Stomach (tissue), 9 donors: Measurements from ENCODE around the gene ATP5ME. TPM values are rescaled to one million over a fixed set of nuclear protein-coding genes. Genes with fewer than 3 reads are reported as not detected.

Source experiments
- DNase-seq, 2 donors: peaks; one replicate each; pipeline versions ENCODE4 v3.0.0 to v3.0.0-alpha.2; 2013 to 2019
- H3K27ac ChIP-seq, 5 donors: fragments of 200-600 bp in 4 of 5; sonication (generic) in 4 of 5; one replicate each; pipeline ENCODE4 v1.5.1; 2013 to 2019; ENCODE audit warnings: mild to moderate bottlenecking in 1 of 5, moderate library complexity in 1 of 5
- H3K27me3 ChIP-seq, 3 donors: fragments of 200-600 bp; sonication (generic); one replicate each; pipeline ENCODE4 v1.5.1; 2017 to 2019; ENCODE audit warnings: mixed run types in 1 of 3
- H3K36me3 ChIP-seq, 4 donors: fragments of 200-600 bp; sonication (generic); 1 replicate in 3 of 4; 2 replicates in 1 of 4; pipeline ENCODE4 v1.5.1; 2016 to 2019
- H3K4me1 ChIP-seq, 4 donors: fragments of 200-600 bp; sonication (generic); one replicate each; pipeline ENCODE4 v1.5.1; 2016 to 2019
- H3K4me3 ChIP-seq, 4 donors: fragments of 200-600 bp; sonication (generic) in 3 of 4; one replicate each; pipeline ENCODE4 v1.5.1; 2016 to 2019; ENCODE audit warnings: mild to moderate bottlenecking in 1 of 4
- H3K9me3 ChIP-seq, 4 donors: fragments of 200-600 bp; sonication (generic); one replicate each; pipeline ENCODE4 v1.5.1; 2016 to 2019
- EP300 ChIP-seq: sonication (generic); formaldehyde crosslinking; IDR thresholded peaks from one replicate; pipeline ENCODE4 v1.6.1; 2017; ENCODE audit warnings: antibody characterized with exemption
- POLR2A ChIP-seq, 4 donors: fragments of 450-650 bp; IDR thresholded peaks; one replicate each; pipeline ENCODE4 v1.6.1; 2016; ENCODE audit warnings: antibody characterized with exemption in 4 of 4, control low read depth in 2 of 4, mild to moderate bottlenecking in 1 of 4, moderate library complexity in 1 of 4
- POLR2AphosphoS5 ChIP-seq, 3 donors: sonication (generic); formaldehyde crosslinking; IDR thresholded peaks; one replicate each; pipeline ENCODE4 v1.6.1; 2016; ENCODE audit warnings: antibody characterized with exemption in 3 of 3
- WGBS, 5 donors: extraction: QIAGEN DNeasy Blood & Tissue Kit in 3 of 5; methylation state at CpG; one replicate each; pipeline versions ENCODE4 v1.1.5 to v1.1.7; 2013 to 2018; 5-methylcytosine and 5-hydroxymethylcytosine counted together
- intact Hi-C: fragments of 100-400 bp; cut with DNase I; formaldehyde crosslinking; loops from one replicate; pipeline ENCODE4 v1.15.1; 2023; ENCODE audit warnings: low total_unique reads
- polyA plus RNA-seq, 3 donors: library from polyadenylated mRNA; stranded (reverse); fragments of 200-250 nt; gene quantifications; one replicate each; pipeline ENCODE4 v1.2.3, GENCODE V29; 2013
- total RNA-seq, 5 donors: library from RNA; depleted of rRNA; stranded (reverse); fragments of >200 nt; gene quantifications; one replicate each; pipeline versions ENCODE4 v1.1.0 to v1.2.3, GENCODE V29; 2014 to 2016
- TF ChIP-seq, protein P1 (sequence below), 7 experiments: fragments of 450-650 bp in 4 of 7; fragments of 200-600 bp in 3 of 7; sonication (generic) in 3 of 7; IDR thresholded peaks; one replicate each; pipeline ENCODE4 v1.5.1; 2016 to 2019; ENCODE audit warnings: antibody characterized with exemption in 7 of 7, control low read depth in 2 of 7, mild to moderate bottlenecking in 1 of 7
- donor health status: healthy with polysubstance abuse.
- donor health status: Bipolar disorder and iron deficiency.
- donor health status: healthy.

Gene ATP5ME
- total and polyA plus RNA-seq, 8 donors = 8.0 to 876 (median 471) TPM

DNA sequence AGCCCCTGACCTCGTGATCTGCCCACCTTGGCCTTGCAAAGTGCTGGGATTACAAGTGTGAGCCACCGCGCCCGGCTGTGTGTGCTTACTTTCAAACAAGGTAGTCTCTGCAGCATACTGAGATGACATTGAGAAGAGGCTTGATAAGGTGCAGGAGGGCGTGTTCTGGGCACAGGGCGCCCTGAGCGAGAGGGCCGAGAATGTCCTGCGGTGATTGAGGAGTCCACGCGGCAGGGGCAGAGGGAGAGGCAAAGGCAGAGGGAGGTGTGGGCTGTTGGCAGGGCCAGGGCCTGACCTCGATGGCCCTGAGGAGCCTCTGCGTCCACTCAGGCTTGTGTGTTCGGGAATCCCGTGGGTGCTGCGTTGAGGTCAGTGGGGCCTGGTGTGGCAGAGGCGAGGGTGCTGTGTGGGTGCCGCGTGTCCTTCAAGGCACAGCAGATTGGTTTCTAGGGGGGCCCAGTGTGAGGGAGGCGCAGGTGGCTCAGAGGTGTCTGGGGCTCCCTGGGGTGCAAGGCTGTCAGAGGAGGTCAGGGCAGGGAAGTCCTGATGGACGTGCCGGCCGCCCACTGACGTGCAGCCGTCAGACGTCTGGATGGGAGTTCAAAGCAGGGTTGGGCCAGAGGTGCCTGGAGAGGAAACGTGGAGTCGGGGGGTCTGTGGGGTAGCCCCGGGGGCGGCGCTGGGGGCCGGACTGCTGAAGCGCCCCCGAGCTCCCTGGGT lies 43.7 kb upstream of the ATP5ME start:
- Histone ChIP-seq H3K27me3 (no peaks in the 10 kb centered on the region), H3K4me3 (no peak overlapping the region), H3K27ac (no peak overlapping the region), H3K36me3 (peaks cover 0 to 29% (median 21%) of the 10 kb centered on the region in 4 donors), H3K9me3 (no peaks in the 10 kb centered on the region), H3K4me1 (peaks cover 5 to 51% (median 21%) of the 10 kb centered on the region in 4 donors)
- WGBS, 5 donors = 71 to 81% (median 75%) methylated on average over 30 to 34 of the region's 34 CpGs
- DNase-seq = peak in 1 of 2 donors; percentile 36
- intact Hi-C loops = no loop called here
- TF ChIP-seq POLR2AphosphoS5 (IDR thresholded peaks at IDR 0.05) = no peak

DNA sequence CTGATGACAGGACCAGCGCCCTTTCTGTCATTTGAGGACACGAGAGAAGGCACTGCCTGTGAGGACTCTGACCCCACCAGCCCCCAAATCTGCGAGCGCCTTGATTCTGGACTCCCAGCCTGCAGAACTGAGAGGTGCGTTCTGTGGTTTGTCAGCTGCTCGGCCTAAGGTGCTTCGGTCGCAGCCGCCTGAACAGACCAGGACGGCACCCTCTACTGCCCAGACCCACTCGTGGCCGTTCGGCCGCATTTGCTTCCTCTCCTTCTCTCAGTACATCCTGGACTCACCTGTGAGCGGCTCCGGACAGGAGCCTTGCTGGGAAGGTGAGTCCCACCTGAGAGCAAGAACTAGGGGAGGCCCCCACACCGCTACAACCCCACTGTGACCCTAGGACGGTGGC lies 40.0 kb upstream of the ATP5ME start:
- intact Hi-C loops = no loop called here
- no peaks in the 10 kb centered on the region for H3K9me3 ChIP-seq
- no peaks in the 10 kb centered on the region for H3K27me3 ChIP-seq
- peaks cover 0 to 28% (median 12%) of the 10 kb centered on the region in 4 donors for H3K36me3 ChIP-seq
- WGBS, 5 donors = 81 to 94% (median 90%) methylated on average over 7 to 18 of the region's 18 CpGs
- H3K4me3 ChIP-seq = no peak overlapping the region
- TF ChIP-seq POLR2A (IDR thresholded peaks at IDR 0.05) (no peak), POLR2AphosphoS5 (IDR thresholded peaks at IDR 0.05) (no peak), EP300 (no peak)
- TF ChIP-seq, protein P1, sequence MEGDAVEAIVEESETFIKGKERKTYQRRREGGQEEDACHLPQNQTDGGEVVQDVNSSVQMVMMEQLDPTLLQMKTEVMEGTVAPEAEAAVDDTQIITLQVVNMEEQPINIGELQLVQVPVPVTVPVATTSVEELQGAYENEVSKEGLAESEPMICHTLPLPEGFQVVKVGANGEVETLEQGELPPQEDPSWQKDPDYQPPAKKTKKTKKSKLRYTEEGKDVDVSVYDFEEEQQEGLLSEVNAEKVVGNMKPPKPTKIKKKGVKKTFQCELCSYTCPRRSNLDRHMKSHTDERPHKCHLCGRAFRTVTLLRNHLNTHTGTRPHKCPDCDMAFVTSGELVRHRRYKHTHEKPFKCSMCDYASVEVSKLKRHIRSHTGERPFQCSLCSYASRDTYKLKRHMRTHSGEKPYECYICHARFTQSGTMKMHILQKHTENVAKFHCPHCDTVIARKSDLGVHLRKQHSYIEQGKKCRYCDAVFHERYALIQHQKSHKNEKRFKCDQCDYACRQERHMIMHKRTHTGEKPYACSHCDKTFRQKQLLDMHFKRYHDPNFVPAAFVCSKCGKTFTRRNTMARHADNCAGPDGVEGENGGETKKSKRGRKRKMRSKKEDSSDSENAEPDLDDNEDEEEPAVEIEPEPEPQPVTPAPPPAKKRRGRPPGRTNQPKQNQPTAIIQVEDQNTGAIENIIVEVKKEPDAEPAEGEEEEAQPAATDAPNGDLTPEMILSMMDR (IDR thresholded peaks at IDR 0.05) = no peak
- H3K4me1 ChIP-seq = peaks cover 0 to 57% (median 24%) of the 10 kb centered on the region in 4 donors
- no peak overlapping the region for H3K27ac ChIP-seq
- DNase-seq = no peak

DNA sequence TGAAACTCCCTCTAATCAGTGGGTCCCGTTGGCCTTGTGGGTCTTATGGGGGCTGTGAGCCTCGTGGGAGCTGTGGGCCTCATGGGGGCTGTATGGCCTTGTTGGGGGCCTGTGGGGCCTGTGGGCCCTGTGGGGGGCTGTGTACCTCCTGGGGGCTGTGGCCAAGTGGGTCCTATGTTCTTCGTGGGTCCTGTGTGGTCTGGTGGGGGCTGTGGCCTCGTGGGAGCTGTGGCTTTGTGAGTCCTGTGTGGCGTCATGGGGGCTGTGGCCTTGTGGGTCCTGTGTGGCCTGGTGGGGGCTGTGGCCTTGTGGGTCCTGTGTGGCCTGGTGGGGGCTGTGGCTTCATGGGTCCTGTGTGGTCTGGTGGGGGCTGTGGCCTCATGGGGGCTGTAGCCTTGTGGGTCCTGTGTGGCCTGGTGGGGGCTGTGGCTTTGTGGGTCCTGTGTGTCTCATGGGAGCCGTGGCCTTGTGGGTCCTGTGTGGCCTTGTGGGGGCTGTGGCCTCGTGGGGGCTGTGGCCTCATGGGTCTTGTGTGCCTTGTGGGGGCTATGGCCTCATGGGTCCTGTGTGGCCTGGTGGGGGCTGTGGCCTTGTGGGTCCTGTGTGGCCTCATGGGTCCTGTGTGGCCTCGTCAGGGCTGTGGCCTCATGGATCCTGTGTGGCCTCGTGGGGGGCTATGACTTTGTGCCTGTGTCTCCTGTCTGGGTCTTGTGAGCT lies 39.0 kb upstream of the ATP5ME start:
- 79 to 91% (median 83%) methylated on average over 8 to 9 of the region's 9 CpGs for WGBS, 5 donors
- Histone ChIP-seq H3K27me3 (no peaks in the 10 kb centered on the region), H3K27ac (no peak overlapping the region), H3K4me3 (no peak overlapping the region), H3K4me1 (peaks cover 5 to 65% (median 32%) of the 10 kb centered on the region in 4 donors), H3K9me3 (no peaks in the 10 kb centered on the region), H3K36me3 (peaks cover 0 to 28% (median 12%) of the 10 kb centered on the region in 4 donors)
- TF ChIP-seq POLR2AphosphoS5 (IDR thresholded peaks at IDR 0.05) (no peak), EP300 (no peak), POLR2A (IDR thresholded peaks at IDR 0.05) (no peak)
- TF ChIP-seq, protein P1 (IDR thresholded peaks at IDR 0.05) = no peak
- intact Hi-C loops = no loop called here
- DNase-seq = no peak

DNA sequence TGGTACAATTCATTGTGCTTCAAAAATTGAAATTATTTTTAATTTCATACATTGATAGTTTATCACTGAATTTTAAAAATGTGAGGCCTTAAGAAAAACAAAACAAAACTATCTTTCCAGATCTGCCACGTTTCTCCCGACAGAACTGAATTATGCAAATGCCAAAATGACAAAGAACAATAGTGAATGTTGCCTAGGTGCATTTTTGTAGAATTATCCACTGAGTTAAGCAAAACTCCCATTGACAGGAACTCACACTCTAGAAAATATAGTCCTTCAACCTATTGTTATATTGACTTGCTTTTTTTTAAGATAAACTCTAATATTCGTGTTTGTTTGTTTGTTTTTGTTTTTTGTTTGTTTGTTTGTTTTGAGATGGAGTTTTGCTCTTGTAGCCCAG lies 38.0 kb upstream of the ATP5ME start:
- Histone ChIP-seq H3K9me3 (no peaks in the 10 kb centered on the region), H3K36me3 (peaks cover 0 to 25% (median 12%) of the 10 kb centered on the region in 4 donors), H3K27ac (no peak overlapping the region), H3K4me1 (peaks cover 15 to 65% (median 30%) of the 10 kb centered on the region in 4 donors), H3K27me3 (no peaks in the 10 kb centered on the region), H3K4me3 (no peak overlapping the region)
- intact Hi-C loops = no loop called here
- 53 to 68% (median 57%) methylated on average over 3 of the region's 3 CpGs for WGBS, 5 donors
- no peak for TF ChIP-seq EP300
- TF ChIP-seq, protein P1 (IDR thresholded peaks at IDR 0.05) = no peak
- no peak for TF ChIP-seq POLR2A (IDR thresholded peaks at IDR 0.05)
- no peak for TF ChIP-seq POLR2AphosphoS5 (IDR thresholded peaks at IDR 0.05)
- no peak for DNase-seq
